DND-41 (cell line): ENCODE data around the gene CIITA.

ENCODE experiments used
- CTCF ChIP-seq: IDR thresholded peaks from 2 replicates; pipeline ENCODE4 v1.5.1; 2012; ENCODE audit warnings: borderline replicate concordance, low read length, moderate library complexity, mild to moderate bottlenecking; ENCODE audit not compliant: poor library complexity, severe bottlenecking; ENCODE audit errors: extremely low read depth
- EZH2 ChIP-seq: IDR thresholded peaks from 3 replicates; pipeline ENCODE4 v1.6.1; 2012; ENCODE audit warnings: borderline replicate concordance, low read depth, mild to moderate bottlenecking, moderate library complexity, low read length, inconsistent platforms; ENCODE audit not compliant: severe bottlenecking

DNA sequence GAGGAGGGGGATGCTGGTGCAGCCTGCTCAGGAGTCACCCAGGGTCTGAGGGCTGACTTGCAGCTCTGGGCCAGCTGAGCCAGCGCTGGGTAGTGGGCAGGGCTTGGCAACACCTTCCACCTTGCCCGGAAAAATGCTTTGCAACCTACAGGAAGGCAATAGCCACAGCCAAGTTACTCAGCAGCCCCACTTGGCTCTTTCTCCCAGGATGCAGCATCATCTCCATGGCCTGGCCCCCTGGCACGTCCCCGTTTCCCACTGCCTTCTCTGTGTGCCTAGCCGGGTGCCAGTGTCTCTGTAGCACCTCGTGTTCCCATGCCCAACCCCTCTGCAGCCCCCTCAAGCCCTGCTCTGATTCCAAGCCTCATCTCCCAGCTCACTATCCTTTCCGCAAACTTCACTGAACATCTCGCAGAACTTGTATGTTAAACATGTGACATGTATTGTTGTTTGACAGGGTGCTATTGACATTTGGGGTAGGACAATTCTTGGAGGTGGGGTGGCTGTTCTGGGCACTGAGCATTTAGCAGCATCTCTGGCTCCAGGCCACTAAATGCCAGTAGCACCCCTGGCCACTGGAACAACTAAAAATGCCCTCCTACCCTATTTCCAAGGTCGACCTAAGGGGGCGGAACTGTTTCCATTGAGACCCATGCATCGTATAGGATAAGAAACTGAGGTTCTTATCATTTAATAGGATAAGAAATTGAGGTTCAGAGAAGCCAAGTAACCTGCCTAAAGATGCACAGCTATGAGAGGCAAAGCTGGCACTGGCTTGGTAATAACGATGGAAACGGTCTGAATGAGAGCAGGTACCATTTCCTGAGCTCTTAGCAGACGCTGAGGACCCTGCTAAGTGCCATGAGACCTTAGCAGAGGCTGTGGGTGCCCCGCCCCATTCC is 53.1 kb downstream of the CIITA start:
- TF ChIP-seq CTCF, result no peak
- TF ChIP-seq EZH2, result no peak
